Panc1 (cell line): ENCODE measurements around the gene ZCWPW1.

ENCODE experiments used
- POLR2AphosphoS5 ChIP-seq: IDR thresholded peaks from 2 replicates; pipeline ENCODE4 v1.6.1; 2012; ENCODE audit warnings: mild to moderate bottlenecking, low read depth, low read length, moderate library complexity
- TCF7L2 ChIP-seq: IDR thresholded peaks from 2 replicates; pipeline ENCODE4 v1.6.1; 2011; ENCODE audit warnings: mild to moderate bottlenecking, low read depth, low read length, inconsistent platforms
- TF ChIP-seq, protein P1 (sequence below): fragments of 450-650 bp; IDR thresholded peaks from 2 replicates; pipeline ENCODE4 v1.5.1; 2017; ENCODE audit warnings: mild to moderate bottlenecking
- TF ChIP-seq, protein P2 (sequence below), 2 experiments: IDR thresholded peaks; 2 replicates each; pipeline ENCODE4 v1.6.1; 2011 to 2012; ENCODE audit warnings: low read depth in 2 of 2, control low read depth in 1 of 2, low read length in 1 of 2, mild to moderate bottlenecking in 1 of 2, moderate library complexity in 1 of 2; ENCODE audit not compliant: insufficient read depth in 1 of 2

DNA sequence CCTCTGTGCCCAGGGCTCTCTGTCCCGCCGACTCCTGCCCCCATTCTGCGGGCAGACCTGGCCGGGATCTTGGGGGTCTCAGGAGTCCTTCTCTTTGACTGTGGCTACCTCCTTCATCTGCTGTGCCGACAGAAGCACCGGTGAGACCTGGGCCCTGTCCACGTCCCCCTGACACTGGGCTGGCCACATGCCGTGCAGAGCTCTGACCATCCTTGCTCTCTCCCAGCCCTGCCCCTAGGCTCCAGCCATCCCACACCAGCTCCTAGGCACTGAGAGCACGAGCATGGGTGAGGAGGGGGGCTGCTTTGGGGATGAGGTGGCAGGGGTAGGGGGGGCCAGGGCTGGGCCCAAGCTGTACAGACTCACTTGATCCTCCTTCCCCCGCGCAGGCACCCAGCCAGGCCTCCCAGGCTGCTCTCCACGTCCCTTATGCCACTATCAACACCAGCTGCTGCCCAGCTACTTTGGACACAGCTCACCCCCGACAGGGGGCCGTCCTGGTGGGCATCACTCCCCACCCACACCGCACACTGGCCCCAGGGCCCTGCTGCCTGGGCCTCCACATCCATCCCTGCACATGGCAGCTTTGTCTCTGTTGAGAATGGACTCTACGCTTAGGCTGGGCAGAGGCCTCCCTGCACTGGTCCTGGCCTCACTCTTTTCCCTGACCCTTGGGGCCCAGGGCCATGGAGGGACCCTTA lies 75.4 kb downstream of the ZCWPW1 start:
- TF ChIP-seq, protein P1, sequence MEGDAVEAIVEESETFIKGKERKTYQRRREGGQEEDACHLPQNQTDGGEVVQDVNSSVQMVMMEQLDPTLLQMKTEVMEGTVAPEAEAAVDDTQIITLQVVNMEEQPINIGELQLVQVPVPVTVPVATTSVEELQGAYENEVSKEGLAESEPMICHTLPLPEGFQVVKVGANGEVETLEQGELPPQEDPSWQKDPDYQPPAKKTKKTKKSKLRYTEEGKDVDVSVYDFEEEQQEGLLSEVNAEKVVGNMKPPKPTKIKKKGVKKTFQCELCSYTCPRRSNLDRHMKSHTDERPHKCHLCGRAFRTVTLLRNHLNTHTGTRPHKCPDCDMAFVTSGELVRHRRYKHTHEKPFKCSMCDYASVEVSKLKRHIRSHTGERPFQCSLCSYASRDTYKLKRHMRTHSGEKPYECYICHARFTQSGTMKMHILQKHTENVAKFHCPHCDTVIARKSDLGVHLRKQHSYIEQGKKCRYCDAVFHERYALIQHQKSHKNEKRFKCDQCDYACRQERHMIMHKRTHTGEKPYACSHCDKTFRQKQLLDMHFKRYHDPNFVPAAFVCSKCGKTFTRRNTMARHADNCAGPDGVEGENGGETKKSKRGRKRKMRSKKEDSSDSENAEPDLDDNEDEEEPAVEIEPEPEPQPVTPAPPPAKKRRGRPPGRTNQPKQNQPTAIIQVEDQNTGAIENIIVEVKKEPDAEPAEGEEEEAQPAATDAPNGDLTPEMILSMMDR: no peak
- TF ChIP-seq TCF7L2 (no peak), POLR2AphosphoS5 (no peak)
- TF ChIP-seq, protein P2, sequence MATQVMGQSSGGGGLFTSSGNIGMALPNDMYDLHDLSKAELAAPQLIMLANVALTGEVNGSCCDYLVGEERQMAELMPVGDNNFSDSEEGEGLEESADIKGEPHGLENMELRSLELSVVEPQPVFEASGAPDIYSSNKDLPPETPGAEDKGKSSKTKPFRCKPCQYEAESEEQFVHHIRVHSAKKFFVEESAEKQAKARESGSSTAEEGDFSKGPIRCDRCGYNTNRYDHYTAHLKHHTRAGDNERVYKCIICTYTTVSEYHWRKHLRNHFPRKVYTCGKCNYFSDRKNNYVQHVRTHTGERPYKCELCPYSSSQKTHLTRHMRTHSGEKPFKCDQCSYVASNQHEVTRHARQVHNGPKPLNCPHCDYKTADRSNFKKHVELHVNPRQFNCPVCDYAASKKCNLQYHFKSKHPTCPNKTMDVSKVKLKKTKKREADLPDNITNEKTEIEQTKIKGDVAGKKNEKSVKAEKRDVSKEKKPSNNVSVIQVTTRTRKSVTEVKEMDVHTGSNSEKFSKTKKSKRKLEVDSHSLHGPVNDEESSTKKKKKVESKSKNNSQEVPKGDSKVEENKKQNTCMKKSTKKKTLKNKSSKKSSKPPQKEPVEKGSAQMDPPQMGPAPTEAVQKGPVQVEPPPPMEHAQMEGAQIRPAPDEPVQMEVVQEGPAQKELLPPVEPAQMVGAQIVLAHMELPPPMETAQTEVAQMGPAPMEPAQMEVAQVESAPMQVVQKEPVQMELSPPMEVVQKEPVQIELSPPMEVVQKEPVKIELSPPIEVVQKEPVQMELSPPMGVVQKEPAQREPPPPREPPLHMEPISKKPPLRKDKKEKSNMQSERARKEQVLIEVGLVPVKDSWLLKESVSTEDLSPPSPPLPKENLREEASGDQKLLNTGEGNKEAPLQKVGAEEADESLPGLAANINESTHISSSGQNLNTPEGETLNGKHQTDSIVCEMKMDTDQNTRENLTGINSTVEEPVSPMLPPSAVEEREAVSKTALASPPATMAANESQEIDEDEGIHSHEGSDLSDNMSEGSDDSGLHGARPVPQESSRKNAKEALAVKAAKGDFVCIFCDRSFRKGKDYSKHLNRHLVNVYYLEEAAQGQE (IDR thresholded peaks at IDR 0.05; ENCODE audit: insufficient read depth in 1 of 2, low read depth in 2 of 2, low read length in 1 of 2): no peak
